Activated CD4-positive, alpha-beta memory T cell treated with anti-CD3 and anti-CD28 coated beads, Interleukin-2, amount 10 ng/mL, durations not matched to agents 7 days and 5 days (primary cell): Measurements from ENCODE around the gene FNBP1. TPM values are rescaled to one million over a fixed set of nuclear protein-coding genes. Genes with fewer than 3 reads are reported as not detected.
"Not testable (repeated sequence)": the region's sequence is repeated elsewhere in the genome, so short reads cannot be mapped to it uniquely, and the experiment has no call there.

Source experiments
- CTCF ChIA-PET: fragments of 350-600 bp; sonication (Branson Sonifier 250); formaldehyde crosslinking; loops from one replicate; lab custom pipeline; 2021; ENCODE audit warnings: antibody characterized with exemption, inconsistent platforms; lab: Charles Lee
- POLR2A ChIA-PET: fragments of 350-600 bp; sonication (Branson Sonifier 250); formaldehyde crosslinking; loops from one replicate; lab custom pipeline; 2021; ENCODE audit warnings: antibody characterized with exemption; lab: Charles Lee
- DNase-seq: peaks from one replicate; pipeline ENCODE4 v3.0.0-alpha.2; 2020
- H3K27ac Mint-ChIP-seq: one replicate; pipeline ENCODE4 v1.8.0; 2021; ENCODE audit warnings: mild to moderate bottlenecking, mixed read lengths
- H3K27me3 Mint-ChIP-seq: one replicate; pipeline ENCODE4 v1.8.0; 2021; ENCODE audit warnings: mixed read lengths
- H3K36me3 Mint-ChIP-seq: one replicate; pipeline ENCODE4 v1.8.0; 2021; ENCODE audit warnings: low read depth, mixed read lengths
- H3K4me1 Mint-ChIP-seq: one replicate; pipeline ENCODE4 v1.8.0; 2021; ENCODE audit warnings: mixed read lengths
- H3K4me3 Mint-ChIP-seq: one replicate; pipeline ENCODE4 v1.8.0; 2021; ENCODE audit warnings: mild to moderate bottlenecking, mixed read lengths
- H3K9me3 Mint-ChIP-seq: one replicate; pipeline ENCODE4 v1.8.0; 2021; ENCODE audit warnings: mixed read lengths
- total RNA-seq, 2 experiments: library from RNA; stranded (reverse); gene quantifications; one replicate each; pipeline ENCODE4 v1.2.3, GENCODE V29; 2021

The FNBP1 gene
- total RNA-seq, 2 experiments from 2014 or later: 208 to 213 TPM

- DNase-seq: no peak
- Mint-ChIP-seq H3K27me3 (no peaks in the 10 kb centered on the region), H3K36me3 (peaks cover 41% of the 10 kb centered on the region), H3K4me1 (peaks cover 92% of the 10 kb centered on the region), H3K4me3 (peak overlapping the region; percentile 39), H3K9me3 (no peaks in the 10 kb centered on the region), H3K27ac (peak overlapping the region; percentile 88)
- ChIA-PET CTCF (interaction anchor here (1.0 to 3.9 kb wide), 4 partner anchors 9 to 66 kb away, joined by 3 to 22 read pairs (median 7); no protein-coding TSS in a partner anchor), POLR2A (interaction anchor here (0.7 to 7.0 kb wide), 24 partner anchors 9 to 166 kb away, joined by 3 to 119 read pairs (median 6); partner anchors contain the start of genes FNBP1 and GPR107)
These were observed 14.3 kb downstream of the FNBP1 start for GRCh38 chr9:130028493-130029222.

GRCh38 chr9:130027533-130028365 lies 15.2 kb downstream of the FNBP1 start:
- Mint-ChIP-seq H3K27ac (peak overlapping the region; percentile 88), H3K4me1 (peaks cover 93% of the 10 kb centered on the region), H3K36me3 (peaks cover 37% of the 10 kb centered on the region), H3K9me3 (no peaks in the 10 kb centered on the region), H3K27me3 (no peaks in the 10 kb centered on the region), H3K4me3 (peak overlapping the region; percentile 26)
- DNase-seq: no peak
- POLR2A ChIA-PET: interaction anchor here (0.8 to 7.0 kb wide), 21 partner anchors 7 to 165 kb away, joined by 3 to 119 read pairs (median 5); partner anchors contain the start of genes FNBP1 and GPR107
- CTCF ChIA-PET: interaction anchor here (1.0 to 3.9 kb wide), 4 partner anchors 11 to 139 kb away, joined by 3 to 22 read pairs (median 6); no protein-coding TSS in a partner anchor

GRCh38 chr9:130026583-130027340 lies 16.2 kb downstream of the FNBP1 start:
- peaks cover 91% of the 10 kb centered on the region for H3K4me1 Mint-ChIP-seq
- H3K27me3 Mint-ChIP-seq: no peaks in the 10 kb centered on the region
- H3K4me3 Mint-ChIP-seq: no peak overlapping the region
- H3K27ac Mint-ChIP-seq: peak overlapping the region; percentile 88
- DNase-seq: no peak
- ChIA-PET POLR2A (interaction anchor here (0.8 to 7.0 kb wide), 13 partner anchors 8 to 157 kb away, joined by 3 to 119 read pairs (median 4); partner anchors contain the start of gene FNBP1), CTCF (interaction anchor here (1.0 kb wide), 1 partner anchor 138 kb away, joined by 3 read pairs; no protein-coding TSS in a partner anchor)
- peaks cover 39% of the 10 kb centered on the region for H3K36me3 Mint-ChIP-seq
- no peaks in the 10 kb centered on the region for H3K9me3 Mint-ChIP-seq

GRCh38 chr9:130024597-130024994 lies 18.4 kb downstream of the FNBP1 start:
- CTCF ChIA-PET: no interaction called here
- H3K36me3 Mint-ChIP-seq: peaks cover 48% of the 10 kb centered on the region
- H3K4me1 Mint-ChIP-seq: peaks cover 92% of the 10 kb centered on the region
- no peaks in the 10 kb centered on the region for H3K27me3 Mint-ChIP-seq
- no peak for DNase-seq
- H3K4me3 Mint-ChIP-seq: no peak overlapping the region
- H3K9me3 Mint-ChIP-seq: no peaks in the 10 kb centered on the region
- peak overlapping the region; percentile 14 for H3K27ac Mint-ChIP-seq
- POLR2A ChIA-PET: interaction anchor here (0.6 to 2.7 kb wide), 6 partner anchors 10 to 62 kb away, joined by 3 to 14 read pairs (median 4); no protein-coding TSS in a partner anchor

GRCh38 chr9:130023994-130024596 lies 18.9 kb downstream of the FNBP1 start:
- DNase-seq: no peak
- H3K36me3 Mint-ChIP-seq: peaks cover 48% of the 10 kb centered on the region
- ChIA-PET CTCF (no interaction called here), POLR2A (interaction anchor here (0.6 to 2.7 kb wide), 7 partner anchors 10 to 61 kb away, joined by 3 to 14 read pairs (median 4); no protein-coding TSS in a partner anchor)
- peaks cover 91% of the 10 kb centered on the region for H3K4me1 Mint-ChIP-seq
- no peaks in the 10 kb centered on the region for H3K27me3 Mint-ChIP-seq
- H3K9me3 Mint-ChIP-seq: no peaks in the 10 kb centered on the region
- no peak overlapping the region for H3K4me3 Mint-ChIP-seq
- peak overlapping the region; percentile 16 for H3K27ac Mint-ChIP-seq

GRCh38 chr9:130023144-130023787 lies 19.7 kb downstream of the FNBP1 start:
- no peak for DNase-seq
- H3K9me3 Mint-ChIP-seq: no peaks in the 10 kb centered on the region

GRCh38 chr9:130022566-130023143 lies 20.3 kb downstream of the FNBP1 start:
- no peak overlapping the region for H3K4me3 Mint-ChIP-seq

More at GRCh38 chr9:130023144-130023787, 19.7 kb downstream of the FNBP1 start:
- Mint-ChIP-seq H3K27me3 (no peaks in the 10 kb centered on the region), H3K27ac (peak overlapping the region; percentile 53), H3K4me1 (peaks cover 86% of the 10 kb centered on the region), H3K36me3 (peaks cover 44% of the 10 kb centered on the region), H3K4me3 (no peak overlapping the region)
- ChIA-PET POLR2A (interaction anchor here (0.6 to 3.8 kb wide), 10 partner anchors 8 to 88 kb away, joined by 3 to 15 read pairs (median 4); partner anchors contain the start of gene FNBP1), CTCF (no interaction called here)

GRCh38 chr9:130021842-130022241 lies 21.1 kb downstream of the FNBP1 start:
- CTCF ChIA-PET: interaction anchor here (0.8 to 1.0 kb wide), 2 partner anchors 12 to 56 kb away, joined by 3 to 4 read pairs; no protein-coding TSS in a partner anchor
- H3K9me3 Mint-ChIP-seq, DNase-seq, H3K27me3 Mint-ChIP-seq, H3K4me3 Mint-ChIP-seq: not testable (repeated sequence)
- POLR2A ChIA-PET: interaction anchor here (1.0 to 3.8 kb wide), 5 partner anchors 13 to 29 kb away, joined by 3 to 15 read pairs (median 5); partner anchors contain the start of gene FNBP1
- H3K27ac Mint-ChIP-seq: peak overlapping the region; percentile 45
- H3K4me1 Mint-ChIP-seq: peaks cover 82% of the 10 kb centered on the region
- H3K36me3 Mint-ChIP-seq: peaks cover 44% of the 10 kb centered on the region

More at GRCh38 chr9:130022566-130023143, 20.3 kb downstream of the FNBP1 start:
- DNase-seq: no peak
- H3K4me1 Mint-ChIP-seq: peaks cover 83% of the 10 kb centered on the region
- H3K27ac Mint-ChIP-seq: peak overlapping the region; percentile 53
- POLR2A ChIA-PET: interaction anchor here (0.6 to 3.8 kb wide), 9 partner anchors 8 to 88 kb away, joined by 3 to 15 read pairs (median 4); partner anchors contain the start of gene FNBP1
- H3K9me3 Mint-ChIP-seq: no peaks in the 10 kb centered on the region
- peaks cover 42% of the 10 kb centered on the region for H3K36me3 Mint-ChIP-seq
- CTCF ChIA-PET: no interaction called here
- no peaks in the 10 kb centered on the region for H3K27me3 Mint-ChIP-seq

GRCh38 chr9:130021123-130021522 lies 21.9 kb downstream of the FNBP1 start:
- CTCF ChIA-PET: interaction anchor here (0.8 to 1.0 kb wide), 2 partner anchors 11 to 55 kb away, joined by 3 to 4 read pairs; no protein-coding TSS in a partner anchor
- Mint-ChIP-seq H3K36me3 (peaks cover 51% of the 10 kb centered on the region), H3K27ac (peak overlapping the region; percentile 45), H3K27me3 (no peaks in the 10 kb centered on the region), H3K4me1 (peaks cover 82% of the 10 kb centered on the region), H3K4me3 (no peak overlapping the region), H3K9me3 (peaks cover 4% of the 10 kb centered on the region)
- DNase-seq: no peak
- POLR2A ChIA-PET: interaction anchor here (0.7 to 4.6 kb wide), 5 partner anchors 12 to 22 kb away, joined by 3 to 30 read pairs (median 5); partner anchors contain the start of gene FNBP1

GRCh38 chr9:130020618-130021017 lies 22.4 kb downstream of the FNBP1 start:
- peaks cover 52% of the 10 kb centered on the region for H3K36me3 Mint-ChIP-seq
- H3K27ac Mint-ChIP-seq: peak overlapping the region; percentile 76
- no peak for DNase-seq
- no peak overlapping the region for H3K4me3 Mint-ChIP-seq
- peaks cover 78% of the 10 kb centered on the region for H3K4me1 Mint-ChIP-seq
- ChIA-PET POLR2A (interaction anchor here (0.6 to 4.6 kb wide), 7 partner anchors 10 to 1953 kb away, joined by 3 to 30 read pairs (median 5); partner anchors contain the start of genes FNBP1 and SLC25A25), CTCF (interaction anchor here (1.0 kb wide), 1 partner anchor 55 kb away, joined by 3 read pairs; no protein-coding TSS in a partner anchor)
- H3K27me3 Mint-ChIP-seq: no peaks in the 10 kb centered on the region
- peaks cover 4% of the 10 kb centered on the region for H3K9me3 Mint-ChIP-seq
